ENCODE data around the gene CLEC20A. TPM values are rescaled to one million over a fixed set of nuclear protein-coding genes. Genes with fewer than 3 reads are reported as not detected.

Gene CLEC20A
- total RNA-seq, 2 donors from 2014 or later, result 0.48 TPM; not detected in 1

- peak; percentile 52 for DNase-seq (ENCODE audit: low spot score)
- Histone ChIP-seq H3K27ac (no peak overlapping the region), H3K9me3 (no peaks in the 10 kb centered on the region), H3K27me3 (no peaks in the 10 kb centered on the region), H3K36me3 (no peaks in the 10 kb centered on the region), H3K4me1 (peaks cover 0 to 12% of the 10 kb centered on the region in 2 donors), H3K4me3 (no peak overlapping the region)
- TF ChIP-seq, protein P1, sequence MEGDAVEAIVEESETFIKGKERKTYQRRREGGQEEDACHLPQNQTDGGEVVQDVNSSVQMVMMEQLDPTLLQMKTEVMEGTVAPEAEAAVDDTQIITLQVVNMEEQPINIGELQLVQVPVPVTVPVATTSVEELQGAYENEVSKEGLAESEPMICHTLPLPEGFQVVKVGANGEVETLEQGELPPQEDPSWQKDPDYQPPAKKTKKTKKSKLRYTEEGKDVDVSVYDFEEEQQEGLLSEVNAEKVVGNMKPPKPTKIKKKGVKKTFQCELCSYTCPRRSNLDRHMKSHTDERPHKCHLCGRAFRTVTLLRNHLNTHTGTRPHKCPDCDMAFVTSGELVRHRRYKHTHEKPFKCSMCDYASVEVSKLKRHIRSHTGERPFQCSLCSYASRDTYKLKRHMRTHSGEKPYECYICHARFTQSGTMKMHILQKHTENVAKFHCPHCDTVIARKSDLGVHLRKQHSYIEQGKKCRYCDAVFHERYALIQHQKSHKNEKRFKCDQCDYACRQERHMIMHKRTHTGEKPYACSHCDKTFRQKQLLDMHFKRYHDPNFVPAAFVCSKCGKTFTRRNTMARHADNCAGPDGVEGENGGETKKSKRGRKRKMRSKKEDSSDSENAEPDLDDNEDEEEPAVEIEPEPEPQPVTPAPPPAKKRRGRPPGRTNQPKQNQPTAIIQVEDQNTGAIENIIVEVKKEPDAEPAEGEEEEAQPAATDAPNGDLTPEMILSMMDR (IDR thresholded peaks at IDR 0.05), result no peak
Observed at GRCh38 chr1:178490967-178491366, 5.8 kb downstream of the CLEC20A start.

DNA sequence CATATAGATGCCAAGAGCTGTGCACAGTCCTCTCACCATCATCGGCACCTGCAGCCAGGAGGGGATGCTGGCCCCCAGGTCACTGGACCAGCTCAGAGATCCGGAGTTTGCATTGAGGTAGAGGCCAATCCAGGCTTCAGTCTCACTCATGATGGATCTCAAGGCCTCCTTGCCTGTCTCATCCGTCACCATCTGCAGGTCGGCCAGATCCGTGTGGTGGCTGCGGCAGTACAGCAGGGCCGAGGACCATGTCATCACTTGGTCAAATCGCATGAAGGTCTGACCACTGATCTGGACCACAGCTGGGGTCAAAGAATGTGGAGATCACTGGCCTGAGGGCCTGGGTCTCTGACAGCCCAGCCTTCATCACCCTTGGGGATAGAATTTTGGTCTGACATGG, 6.6 kb downstream of the CLEC20A start:
- H3K27me3 ChIP-seq, result no peaks in the 10 kb centered on the region
- no peak overlapping the region for H3K27ac ChIP-seq
- DNase-seq (ENCODE audit: low spot score), result peak; percentile 52
- peaks cover 0 to 21% of the 10 kb centered on the region in 2 donors for H3K4me1 ChIP-seq
- no peak overlapping the region for H3K4me3 ChIP-seq
- H3K36me3 ChIP-seq, result no peaks in the 10 kb centered on the region
- H3K9me3 ChIP-seq, result no peaks in the 10 kb centered on the region
- TF ChIP-seq, protein P1 (IDR thresholded peaks at IDR 0.05), result no peak

DNA sequence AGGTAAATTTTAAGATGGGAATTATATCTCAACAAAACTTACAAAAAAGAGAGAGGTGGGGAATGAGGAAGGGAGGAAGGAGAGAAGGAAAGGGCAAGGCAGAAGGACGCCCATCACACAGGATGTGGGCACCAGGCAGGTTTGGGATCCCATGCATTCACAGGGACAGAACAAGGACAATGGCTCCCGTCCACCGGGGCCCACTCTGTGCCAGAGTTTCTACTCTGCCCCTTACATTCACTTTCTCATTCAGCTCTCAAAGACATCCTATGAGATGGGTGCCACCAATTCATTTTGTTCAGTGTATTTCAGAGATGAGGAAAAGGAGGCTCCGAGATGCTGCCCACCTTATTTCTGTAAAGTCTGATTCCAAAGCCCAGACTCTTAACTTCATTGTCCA, 7.4 kb downstream of the CLEC20A start:
- no peak overlapping the region for H3K4me3 ChIP-seq

GRCh38 chr1:178488393-178488792, 8.4 kb downstream of the CLEC20A start:
- no peak overlapping the region for H3K4me3 ChIP-seq
- no peaks in the 10 kb centered on the region for H3K9me3 ChIP-seq
- no peaks in the 10 kb centered on the region for H3K36me3 ChIP-seq
- no peaks in the 10 kb centered on the region for H3K27me3 ChIP-seq
- peaks cover 0 to 23% of the 10 kb centered on the region in 2 donors for H3K4me1 ChIP-seq
- TF ChIP-seq, protein P1 (IDR thresholded peaks at IDR 0.05), result no peak
- H3K27ac ChIP-seq, result no peak overlapping the region
- peak; percentile 44 for DNase-seq (ENCODE audit: low spot score)

More for the DNA sequence above, 7.4 kb downstream of the CLEC20A start:
- H3K27ac ChIP-seq, result no peak overlapping the region
- H3K36me3 ChIP-seq, result no peaks in the 10 kb centered on the region
- peak; percentile 46 for DNase-seq (ENCODE audit: low spot score)
- peaks cover 0 to 23% of the 10 kb centered on the region in 2 donors for H3K4me1 ChIP-seq
- TF ChIP-seq, protein P1 (IDR thresholded peaks at IDR 0.05), result no peak
- H3K9me3 ChIP-seq, result no peaks in the 10 kb centered on the region
- H3K27me3 ChIP-seq, result no peaks in the 10 kb centered on the region

DNA sequence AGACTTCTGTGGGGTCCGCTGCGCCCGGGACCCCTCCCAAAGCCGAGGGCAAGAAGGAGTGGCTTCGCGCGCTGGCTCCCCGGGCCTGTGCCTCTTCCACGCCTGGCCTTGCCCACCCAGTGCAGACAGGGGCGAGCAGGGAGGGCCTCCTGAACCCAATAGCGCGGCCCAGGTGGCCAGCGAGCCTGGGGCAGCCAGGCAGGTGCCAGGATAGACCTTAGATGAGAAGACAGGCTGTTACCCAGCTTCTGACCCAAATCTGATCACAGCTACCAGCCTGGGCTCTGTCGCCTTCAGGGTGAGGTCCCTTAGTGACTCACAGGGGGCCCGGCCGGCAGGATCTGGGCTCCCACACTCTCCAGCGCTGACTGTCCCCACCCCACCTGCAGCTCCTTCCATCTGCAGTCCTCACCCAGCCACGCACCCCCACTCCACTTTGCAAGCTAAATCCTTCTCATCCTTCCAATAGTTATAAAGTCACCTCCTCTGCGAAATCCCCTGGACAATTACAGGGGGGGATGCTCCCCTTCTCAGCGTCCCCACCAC, 9.6 kb downstream of the CLEC20A start:
- peak overlapping the region; percentile 20 to 49 for H3K4me3 ChIP-seq

More for the DNA sequence above, 9.6 kb downstream of the CLEC20A start:
- Histone ChIP-seq H3K27me3 (no peaks in the 10 kb centered on the region), H3K9me3 (no peaks in the 10 kb centered on the region), H3K4me1 (peaks cover 0 to 23% of the 10 kb centered on the region in 2 donors), H3K36me3 (no peaks in the 10 kb centered on the region), H3K27ac (no peak overlapping the region)
- DNase-seq (ENCODE audit: low spot score), result no peak
- TF ChIP-seq, protein P1 (IDR thresholded peaks at IDR 0.05), result no peak

Measured in right atrium auricular region (tissue), 2 donors.